NCI-H526 treated with DMSO at 0.1 percent for 48 hours (cell line): ENCODE results near the gene COPE.
"Not testable (repeated sequence)": the region's sequence is repeated elsewhere in the genome, so short reads cannot be mapped to it uniquely, and the experiment has no call there.

ENCODE experiments used
- DNase-seq: peaks from one replicate; lab custom pipeline; 2025; lab: John Stamatoyannopoulos, UW

Gene COPE

GRCh38 chr19:18919086-18919899 lies at the start of gene COPE, which contains the start of gene DDX49:
Gene COPE (minus strand): TSS chr19:18919387. CDS start chr19:18919348, 39 bp downstream.
Gene DDX49 (plus strand): TSS chr19:18919715. CDS start chr19:18919742, 27 bp downstream.
- peak; percentile 98 for DNase-seq

- no peak for DNase-seq
These were observed 48.4 kb upstream of the COPE start for GRCh38 chr19:18967358-18968146.

- DNase-seq: peak; percentile 71
These were observed 47.1 kb upstream of the COPE start for GRCh38 chr19:18966307-18966706.

GRCh38 chr19:18964121-18964520 lies 44.9 kb upstream of the COPE start:
- no peak for DNase-seq

DNA sequence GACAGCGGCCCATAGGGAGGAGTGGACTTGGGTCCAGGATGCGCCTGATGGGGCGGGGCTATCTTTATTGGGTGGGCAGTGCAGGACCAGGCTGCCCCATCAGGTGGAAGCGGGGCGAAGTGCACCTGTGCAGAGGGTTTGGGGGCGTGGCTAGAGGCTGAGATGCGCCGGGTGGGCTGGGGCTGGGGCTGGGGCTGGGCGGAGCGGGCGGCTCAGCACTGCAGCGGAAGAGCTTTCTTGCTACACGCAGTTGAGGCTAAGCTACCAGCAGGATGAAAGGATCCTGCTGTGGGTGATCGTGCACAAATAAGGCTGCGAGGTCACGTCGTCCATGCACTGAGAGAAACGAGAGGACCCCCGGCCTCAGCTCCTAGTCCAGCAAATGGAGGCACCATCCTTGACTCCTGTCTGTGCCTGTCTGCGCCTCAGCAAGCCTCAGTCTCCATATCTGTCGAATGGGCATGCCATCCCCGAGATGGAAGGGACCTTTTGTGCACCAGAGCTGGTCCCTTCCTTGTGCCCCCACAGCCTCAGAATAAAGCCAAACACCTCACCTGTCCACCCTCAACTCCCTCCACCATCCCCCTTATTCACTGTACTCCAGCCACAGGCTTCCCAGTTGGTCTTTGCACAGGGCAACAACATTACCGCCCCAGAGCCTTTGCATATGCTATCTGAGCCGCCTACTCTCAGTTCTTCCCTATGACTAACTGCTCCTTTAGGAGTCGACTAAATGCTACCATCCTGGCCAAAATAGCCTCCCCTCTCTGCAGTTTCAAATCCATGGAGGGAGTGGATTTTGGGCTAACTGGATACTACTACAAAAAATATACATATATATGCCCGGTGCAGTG lies 42.8 kb upstream of the COPE start:
- DNase-seq: peak; percentile 8

DNA sequence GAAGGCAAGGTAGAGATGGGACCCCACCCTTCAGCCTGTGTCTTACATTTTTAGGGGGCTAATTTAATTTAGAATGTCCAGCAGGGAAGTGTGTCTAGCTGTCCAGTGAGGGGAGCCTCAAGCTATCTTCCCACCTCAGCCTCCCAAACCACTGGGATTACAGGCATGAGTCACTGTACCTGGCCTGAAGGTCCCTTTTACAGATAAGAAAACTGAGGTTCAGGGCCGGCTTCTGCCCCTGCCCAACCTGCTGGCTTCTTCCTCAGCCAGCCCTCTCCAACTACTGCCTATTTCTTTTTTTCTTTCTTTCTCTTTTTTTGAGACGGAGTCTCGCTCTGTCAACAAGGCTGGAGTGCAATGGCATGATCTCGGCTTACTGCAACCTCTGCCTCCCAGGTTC lies 41.2 kb upstream of the COPE start:
- DNase-seq: no peak

DNA sequence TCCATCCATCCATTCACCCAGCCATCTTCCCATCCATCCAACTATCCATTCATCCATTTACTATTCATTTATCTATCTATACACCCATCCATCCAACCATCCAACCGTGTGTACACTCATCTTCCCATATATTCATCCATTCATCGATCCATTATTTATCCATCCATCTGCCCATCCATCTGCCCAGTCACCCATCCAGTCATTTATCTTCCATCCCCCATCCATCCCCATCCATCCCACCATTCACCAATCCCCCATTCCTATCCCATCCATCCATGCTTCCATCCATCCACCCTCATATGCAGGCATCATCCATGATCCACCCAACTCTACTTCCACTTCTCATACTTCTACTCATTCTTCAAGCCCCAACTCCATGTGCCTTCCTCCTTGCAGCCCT lies 35.9 kb upstream of the COPE start:
- no peak for DNase-seq

- no peak for DNase-seq
These were observed 34.9 kb upstream of the COPE start for GRCh38 chr19:18954094-18954493.

GRCh38 chr19:18952364-18953003 lies 33.3 kb upstream of the COPE start:
- DNase-seq: not testable (repeated sequence)

DNA sequence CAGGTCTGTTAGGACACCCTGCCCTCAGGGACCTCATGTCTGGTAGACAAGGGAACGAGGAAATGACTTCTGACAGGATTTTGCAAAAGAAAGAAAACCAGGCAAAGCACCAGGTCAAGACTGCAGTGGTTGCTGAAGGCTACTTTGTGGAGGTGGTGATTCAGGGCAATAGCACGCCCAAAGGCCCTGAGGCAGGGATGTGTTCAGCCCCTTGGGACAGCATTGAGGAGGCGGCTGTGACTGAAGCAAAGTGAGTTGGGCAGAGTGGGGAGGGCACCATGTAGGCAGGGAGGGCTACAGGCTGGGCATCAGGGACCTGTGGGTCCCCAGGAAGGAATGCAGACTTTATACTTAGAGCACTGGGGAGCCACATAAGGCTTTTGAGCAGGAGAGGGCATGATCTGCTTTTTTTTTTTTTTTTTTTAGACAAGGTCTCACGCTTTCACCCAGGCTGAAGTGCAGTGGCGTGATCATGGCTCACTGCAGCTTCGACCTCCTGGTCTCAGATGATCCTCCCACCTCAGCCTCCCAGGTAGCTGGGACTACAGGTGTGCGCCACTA lies 32.6 kb upstream of the COPE start:
- no peak for DNase-seq

- DNase-seq: no peak
These were observed 30.7 kb upstream of the COPE start for GRCh38 chr19:18949858-18950257.

- DNase-seq: no peak
These were observed 29.8 kb upstream of the COPE start for GRCh38 chr19:18948976-18949356.

DNA sequence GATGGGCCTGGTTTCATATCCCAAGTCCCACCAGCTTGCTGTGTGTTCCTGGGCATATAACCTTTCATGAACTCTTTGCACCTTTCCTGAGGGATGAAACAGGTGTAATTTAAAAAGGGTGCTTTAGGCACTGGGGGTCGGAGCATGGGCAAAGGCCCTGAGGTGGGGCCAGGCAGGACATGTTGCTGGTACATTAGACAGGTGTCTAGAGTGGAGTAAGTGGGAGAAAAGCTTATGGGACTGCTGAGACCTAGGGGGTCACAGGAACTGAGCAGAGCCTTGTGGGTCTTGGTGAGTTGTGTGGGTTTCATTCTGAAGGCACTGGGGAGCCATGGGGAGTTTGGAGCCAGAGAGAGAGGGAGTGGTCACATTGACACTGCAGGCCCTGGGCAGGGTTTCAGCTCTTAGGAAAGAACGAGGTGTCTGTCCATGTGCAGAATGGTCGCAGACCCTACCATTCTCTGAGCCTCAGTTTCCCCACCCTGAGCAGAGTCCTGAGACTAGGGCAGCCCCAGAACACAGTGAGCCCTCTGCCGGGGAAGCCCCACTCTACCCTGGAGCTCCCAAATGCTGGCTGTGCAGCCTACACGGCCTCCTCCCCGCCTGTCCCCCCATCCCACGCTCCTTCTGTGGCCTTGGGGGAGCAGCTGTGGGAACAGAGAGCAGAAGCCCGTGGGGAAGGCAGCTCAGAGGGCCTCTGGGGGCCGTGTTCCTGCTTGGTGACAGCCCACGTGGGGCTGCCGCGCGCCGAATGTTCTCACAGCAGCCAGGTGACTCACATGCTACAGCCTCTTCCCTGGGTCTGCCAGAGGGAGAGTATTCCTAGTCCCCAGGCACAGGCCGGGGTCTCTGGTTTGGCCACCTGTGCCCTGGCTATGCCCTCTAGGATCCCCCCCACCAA lies 29.1 kb upstream of the COPE start:
- DNase-seq: no peak

DNA sequence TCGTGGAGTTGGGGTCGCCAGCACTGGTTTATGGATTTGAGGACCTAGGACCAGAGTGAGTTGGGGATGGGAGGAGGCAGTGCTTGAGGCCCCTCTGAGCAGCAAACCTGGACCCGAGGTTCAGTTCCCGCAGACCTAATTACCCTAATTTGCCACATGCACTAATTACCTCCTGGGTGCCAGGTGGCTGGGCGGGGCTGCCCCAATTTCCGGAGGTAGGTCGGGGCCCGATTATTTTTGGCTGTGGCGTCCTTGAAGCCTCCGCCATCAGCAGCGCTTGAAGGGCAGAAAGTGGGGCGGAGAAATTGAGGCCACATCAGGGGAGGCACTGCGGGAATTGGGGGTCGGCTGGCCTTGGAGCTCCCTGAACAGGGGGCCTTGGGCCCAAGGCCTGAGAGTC lies 27.7 kb upstream of the COPE start:
- DNase-seq: no peak

- DNase-seq: no peak
These were observed 27.1 kb upstream of the COPE start for GRCh38 chr19:18946335-18946734.

DNA sequence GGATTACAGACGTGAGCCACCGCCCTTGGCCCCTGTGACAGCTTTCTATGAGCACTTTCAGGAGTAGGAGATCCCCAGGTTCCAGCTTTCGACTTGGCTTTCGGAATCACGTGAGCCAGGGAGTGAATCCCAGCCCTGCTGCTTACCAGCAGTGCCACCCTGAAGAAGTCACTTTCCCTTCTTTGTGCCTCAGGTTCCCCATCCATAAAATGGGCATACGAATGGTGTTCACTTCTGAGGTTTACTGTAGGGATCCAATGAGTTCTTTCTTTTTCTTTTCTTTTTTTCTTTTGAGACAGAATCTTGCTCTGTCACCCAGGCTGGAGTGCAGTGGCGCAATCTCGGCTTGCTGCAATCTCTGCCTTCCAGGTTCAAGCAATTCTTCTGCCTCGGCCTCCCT lies 26.1 kb upstream of the COPE start:
- DNase-seq: no peak

- DNase-seq: no peak
These were observed 24.3 kb upstream of the COPE start for GRCh38 chr19:18943465-18943864.

- no peak for DNase-seq
These were observed 23.5 kb upstream of the COPE start for GRCh38 chr19:18942692-18943091.

GRCh38 chr19:18941628-18942354 lies 22.6 kb upstream of the COPE start:
- no peak for DNase-seq
